Liver (tissue), 9 donors: Measurements from ENCODE around the gene ATP10B. TPM values are rescaled to one million over a fixed set of nuclear protein-coding genes. Genes with fewer than 3 reads are reported as not detected.

ENCODE experiments used
- DNase-seq: peaks from one replicate; pipeline ENCODE4 v3.0.0-alpha.2; 2017; ENCODE audit warnings: low spot score
- H3K27ac ChIP-seq, 2 donors: one replicate each; pipeline ENCODE4 v1.7.0; 2013; ENCODE audit warnings: inconsistent platforms in 2 of 2, low read length in 2 of 2, control low read depth in 1 of 2, low read depth in 1 of 2, mild to moderate bottlenecking in 1 of 2
- H3K27me3 ChIP-seq, 4 donors: one replicate each; pipeline versions ENCODE4 v1.6.1 to v1.7.0; 2013; ENCODE audit warnings: low read length in 3 of 4, inconsistent platforms in 1 of 4, mild to moderate bottlenecking in 1 of 4, moderate library complexity in 1 of 4; ENCODE audit not compliant: control insufficient read depth in 4 of 4, insufficient read depth in 4 of 4
- H3K36me3 ChIP-seq, 4 donors: one replicate each; pipeline versions ENCODE4 v1.6.1 to v1.7.0; 2013; ENCODE audit warnings: low read length in 3 of 4, mild to moderate bottlenecking in 3 of 4, low read depth in 1 of 4, moderate library complexity in 1 of 4; ENCODE audit not compliant: control insufficient read depth in 4 of 4, insufficient read depth in 3 of 4
- H3K4me1 ChIP-seq, 4 donors: one replicate each; pipeline versions ENCODE4 v1.6.1 to v1.7.0; 2013; ENCODE audit warnings: low read length in 3 of 4, mild to moderate bottlenecking in 3 of 4, moderate library complexity in 1 of 4; ENCODE audit not compliant: control insufficient read depth in 4 of 4, insufficient read depth in 4 of 4
- H3K4me3 ChIP-seq, 3 donors: one replicate each; pipeline versions ENCODE4 v1.6.1 to v1.7.0; 2013; ENCODE audit warnings: low read length in 3 of 3, control low read depth in 1 of 3, low read depth in 1 of 3, mild to moderate bottlenecking in 1 of 3
- H3K9ac ChIP-seq, 2 donors: one replicate each; pipeline ENCODE4 v1.7.0; 2013; ENCODE audit warnings: low read length in 2 of 2, mild to moderate bottlenecking in 2 of 2, moderate library complexity in 2 of 2, control low read depth in 1 of 2, low read depth in 1 of 2
- H3K9me3 ChIP-seq, 4 donors: one replicate each; pipeline versions ENCODE4 v1.6.1 to v1.7.0; 2013; ENCODE audit warnings: low read length in 3 of 4; ENCODE audit not compliant: control insufficient read depth in 4 of 4
- CTCF ChIP-seq: fragments of 150-350 bp; IDR thresholded peaks from 2 replicates; pipeline ENCODE4 v1.5.1; 2017; ENCODE audit warnings: improper control_type of control experiment, low read depth, low read length; ENCODE audit not compliant: missing input control
- FOXA1 ChIP-seq: IDR thresholded peaks from 2 replicates; pipeline ENCODE4 v1.6.1; 2016; ENCODE audit warnings: antibody characterized with exemption
- GABPA ChIP-seq, 2 donors: IDR thresholded peaks in 1 of 2; conservative IDR thresholded peaks in 1 of 2; 2 replicates each; pipeline ENCODE4 v1.6.1; 2016; ENCODE audit warnings: antibody characterized with exemption in 2 of 2, mild to moderate bottlenecking in 1 of 2, moderate library complexity in 1 of 2
- HNF4A ChIP-seq, 2 donors: conservative IDR thresholded peaks; 2 replicates each; pipeline ENCODE4 v1.6.1; 2016; ENCODE audit warnings: antibody characterized with exemption in 2 of 2, mild to moderate bottlenecking in 2 of 2
- MAX ChIP-seq: IDR thresholded peaks from 2 replicates; pipeline ENCODE4 v1.6.1; 2016; ENCODE audit warnings: antibody characterized with exemption
- NR2F2 ChIP-seq: IDR thresholded peaks from 2 replicates; pipeline ENCODE4 v1.6.1; 2016; ENCODE audit warnings: antibody characterized with exemption
- RAD21 ChIP-seq, 2 donors: IDR thresholded peaks; 2 replicates each; pipeline ENCODE4 v1.6.1; 2016; ENCODE audit warnings: antibody characterized with exemption in 2 of 2, mild to moderate bottlenecking in 2 of 2
- RXRA ChIP-seq, 2 donors: IDR thresholded peaks; 2 replicates each; pipeline ENCODE4 v1.6.1; 2017 to 2018; ENCODE audit warnings: antibody characterized with exemption in 2 of 2, mild to moderate bottlenecking in 1 of 2
- TAF1 ChIP-seq: conservative IDR thresholded peaks from 2 replicates; pipeline ENCODE4 v1.6.1; 2016; ENCODE audit warnings: antibody characterized with exemption, mild to moderate bottlenecking
- ZBTB33 ChIP-seq: IDR thresholded peaks from 2 replicates; pipeline ENCODE4 v1.6.1; 2016; ENCODE audit warnings: antibody characterized with exemption
- WGBS: extraction: QIAGEN DNeasy Blood & Tissue Kit; methylation state at CpG from one replicate; pipeline ENCODE4 v1.1.7; 2013; 5-methylcytosine and 5-hydroxymethylcytosine counted together
- polyA plus RNA-seq, 2 donors: library from polyadenylated mRNA; stranded (reverse) in 1 of 2; unstranded in 1 of 2; fragments of 200-250 nt in 1 of 2; fragments of >200 nt in 1 of 2; fragmentation: Nextera tagmentation in 1 of 2; extraction: Ambion mirVana in 1 of 2; gene quantifications; one replicate each; pipeline versions ENCODE4 v1.2.1 to v1.2.3, GENCODE V29; 2013 to 2015
- total RNA-seq, 2 donors: library from RNA; depleted of rRNA; stranded (reverse); fragments of >200 nt; gene quantifications; one replicate each; pipeline ENCODE4 v1.2.3, GENCODE V29; 2014
- TF ChIP-seq, protein P1 (sequence below): IDR thresholded peaks from 2 replicates; pipeline ENCODE4 v1.6.1; 2016; ENCODE audit warnings: antibody characterized with exemption, mild to moderate bottlenecking
- donor health status: healthy.
- donor health status: healthy.
- donor health status: healthy.
- donor health status: healthy.
- donor health status: healthy.

ATP10B gene
- total and polyA plus RNA-seq, 4 donors, result 0.05 to 0.67 (median 0.05) TPM; not detected in 1

DNA sequence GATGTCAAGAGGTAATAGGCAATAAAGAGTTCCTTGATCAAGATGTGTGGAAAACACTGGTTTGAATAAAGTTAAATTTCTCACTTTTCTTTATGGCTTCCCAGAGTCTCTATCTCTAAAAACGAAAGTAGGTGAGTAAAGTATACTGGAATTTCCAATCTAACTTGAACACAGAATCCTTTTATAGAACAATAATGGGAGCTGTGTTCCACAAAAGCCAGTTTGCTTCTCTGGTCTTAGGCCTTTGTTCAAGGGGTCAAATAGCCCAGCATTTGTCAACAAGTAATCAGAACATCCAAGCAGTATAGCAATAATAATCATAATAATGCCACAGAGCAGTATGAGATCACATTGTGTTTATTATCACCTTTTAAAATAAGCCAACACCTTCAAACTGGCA is 20.2 kb downstream of the ATP10B start:
- no peaks in the 10 kb centered on the region for H3K36me3 ChIP-seq
- 52% methylated on average over 1 of the region's 1 CpG for WGBS

More for the DNA sequence above, 20.2 kb downstream of the ATP10B start:
- no peak for TF ChIP-seq GABPA (IDR thresholded peaks at IDR 0.05 in 1 of 2, conservative IDR thresholded peaks at IDR 0.05 in 1 of 2)
- no peak for TF ChIP-seq NR2F2
- TF ChIP-seq FOXA1, result no peak
- no peak for TF ChIP-seq TAF1
- TF ChIP-seq MAX, result no peak
- no peak for TF ChIP-seq ZBTB33
- TF ChIP-seq RXRA (IDR thresholded peaks at IDR 0.05), result no peak
- TF ChIP-seq, protein P1, sequence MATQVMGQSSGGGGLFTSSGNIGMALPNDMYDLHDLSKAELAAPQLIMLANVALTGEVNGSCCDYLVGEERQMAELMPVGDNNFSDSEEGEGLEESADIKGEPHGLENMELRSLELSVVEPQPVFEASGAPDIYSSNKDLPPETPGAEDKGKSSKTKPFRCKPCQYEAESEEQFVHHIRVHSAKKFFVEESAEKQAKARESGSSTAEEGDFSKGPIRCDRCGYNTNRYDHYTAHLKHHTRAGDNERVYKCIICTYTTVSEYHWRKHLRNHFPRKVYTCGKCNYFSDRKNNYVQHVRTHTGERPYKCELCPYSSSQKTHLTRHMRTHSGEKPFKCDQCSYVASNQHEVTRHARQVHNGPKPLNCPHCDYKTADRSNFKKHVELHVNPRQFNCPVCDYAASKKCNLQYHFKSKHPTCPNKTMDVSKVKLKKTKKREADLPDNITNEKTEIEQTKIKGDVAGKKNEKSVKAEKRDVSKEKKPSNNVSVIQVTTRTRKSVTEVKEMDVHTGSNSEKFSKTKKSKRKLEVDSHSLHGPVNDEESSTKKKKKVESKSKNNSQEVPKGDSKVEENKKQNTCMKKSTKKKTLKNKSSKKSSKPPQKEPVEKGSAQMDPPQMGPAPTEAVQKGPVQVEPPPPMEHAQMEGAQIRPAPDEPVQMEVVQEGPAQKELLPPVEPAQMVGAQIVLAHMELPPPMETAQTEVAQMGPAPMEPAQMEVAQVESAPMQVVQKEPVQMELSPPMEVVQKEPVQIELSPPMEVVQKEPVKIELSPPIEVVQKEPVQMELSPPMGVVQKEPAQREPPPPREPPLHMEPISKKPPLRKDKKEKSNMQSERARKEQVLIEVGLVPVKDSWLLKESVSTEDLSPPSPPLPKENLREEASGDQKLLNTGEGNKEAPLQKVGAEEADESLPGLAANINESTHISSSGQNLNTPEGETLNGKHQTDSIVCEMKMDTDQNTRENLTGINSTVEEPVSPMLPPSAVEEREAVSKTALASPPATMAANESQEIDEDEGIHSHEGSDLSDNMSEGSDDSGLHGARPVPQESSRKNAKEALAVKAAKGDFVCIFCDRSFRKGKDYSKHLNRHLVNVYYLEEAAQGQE, result no peak
- TF ChIP-seq RAD21 (IDR thresholded peaks at IDR 0.05), result no peak
- no peak for TF ChIP-seq HNF4A (conservative IDR thresholded peaks at IDR 0.05)
- TF ChIP-seq CTCF, result no peak
- no peak for DNase-seq
- H3K4me1 ChIP-seq, result no peaks in the 10 kb centered on the region
- no peak overlapping the region for H3K4me3 ChIP-seq
- H3K9ac ChIP-seq, result no peak overlapping the region
- no peaks in the 10 kb centered on the region for H3K27me3 ChIP-seq
- no peak overlapping the region for H3K27ac ChIP-seq
- peaks cover 0 to 8% (median 3%) of the 10 kb centered on the region in 4 donors for H3K9me3 ChIP-seq
